Measurements from ENCODE around the gene RCBTB2.
A peak's percentile ranks its signal among the peaks of the same experiment; 100 is the strongest.

The RCBTB2 gene

GRCh38 chr13:48532506-48533499 is at the start of gene RCBTB2 (continued):
- TF ChIP-seq PRDM4 (tag by site-specific recombination; IDR thresholded peaks at IDR 0.05) (peak; percentile 43; the same call in 1 of the 2 replicates), ZNF174 (tag by site-specific recombination; IDR thresholded peaks at IDR 0.05) (no peak), YY1 (tag by site-specific recombination; IDR thresholded peaks at IDR 0.05) (peak; percentile 56; the same call in 1 of the 2 replicates), OSR2 (tag by site-specific recombination; IDR thresholded peaks at IDR 0.05) (no peak), ZNF404 (tag by site-specific recombination; IDR thresholded peaks at IDR 0.05) (no peak), ZSCAN18 (tag by site-specific recombination; IDR thresholded peaks at IDR 0.05) (no peak), ZBTB8A (tag by site-specific recombination; IDR thresholded peaks at IDR 0.05) (peak; percentile 34)

GRCh38 chr13:48582084-48582483 is 49.2 kb upstream of the RCBTB2 start:
- no peaks in the 10 kb centered on the region for H3K9me3 ChIP-seq (ENCODE audit: control insufficient read depth, insufficient read depth, low read depth, low read length)
- CTCF ChIA-PET: interaction anchor here (0.6 to 1.7 kb wide), 3 partner anchors 149 to 897 kb away, joined by 3 to 6 read pairs (median 4); no protein-coding TSS in a partner anchor
- H3K4me1 ChIP-seq (ENCODE audit: control insufficient read depth, insufficient read depth, low read length): no peaks in the 10 kb centered on the region
- POLR2A ChIA-PET: interaction anchor here (0.6 kb wide), 1 partner anchor 384 kb away, joined by 3 read pairs; no protein-coding TSS in a partner anchor
- H3K27ac ChIP-seq (ENCODE audit: extremely low read depth, low read depth, low read length): no peak overlapping the region
- TF ChIP-seq ZNF529 (tag by site-specific recombination; IDR thresholded peaks at IDR 0.05; ENCODE audit: insufficient replicate concordance) (peak; percentile 25), ZNF555 (tag by site-specific recombination; conservative IDR thresholded peaks at IDR 0.05) (no peak)
- H3K36me3 ChIP-seq (ENCODE audit: control insufficient read depth in 2 of 2, insufficient read depth in 1 of 2, low read length in 2 of 2): no peaks in the 10 kb centered on the region
- H3K4me3 ChIP-seq (ENCODE audit: low read depth, low read length): no peak overlapping the region

GRCh38 chr13:48580896-48581295 is 48.0 kb upstream of the RCBTB2 start:
- Histone ChIP-seq H3K36me3 (ENCODE audit: control insufficient read depth in 2 of 2, insufficient read depth in 1 of 2, low read length in 2 of 2) (no peaks in the 10 kb centered on the region), H3K4me1 (ENCODE audit: control insufficient read depth, insufficient read depth, low read length) (no peaks in the 10 kb centered on the region)
- POLR2A ChIA-PET: no interaction called here
- TF ChIP-seq YY2 (tag by site-specific recombination; IDR thresholded peaks at IDR 0.05) (no peak), PRDM2 (tag by site-specific recombination; IDR thresholded peaks at IDR 0.05; ENCODE audit: borderline replicate concordance) (no peak), ZNF292 (tag by site-specific recombination; IDR thresholded peaks at IDR 0.05; ENCODE audit: borderline replicate concordance, low read depth) (no peak), KLF1 (tag by site-specific recombination; IDR thresholded peaks at IDR 0.05) (no peak), FEZF1 (tag by site-specific recombination; IDR thresholded peaks at IDR 0.05) (no peak), ZNF555 (tag by site-specific recombination; conservative IDR thresholded peaks at IDR 0.05) (no peak), ZNF621 (tag by site-specific recombination; IDR thresholded peaks at IDR 0.05) (no peak), ZNF239 (tag by site-specific recombination; IDR thresholded peaks at IDR 0.05) (no peak), PBX3 (CRISPR knock-in tag; IDR thresholded peaks at IDR 0.05) (no peak), ZNF629 (tag by site-specific recombination; IDR thresholded peaks at IDR 0.05) (no peak)

More at GRCh38 chr13:48580896-48581295, 48.0 kb upstream of the RCBTB2 start:
- CTCF ChIA-PET: interaction anchor here (0.6 to 3.2 kb wide), 13 partner anchors 11 to 454 kb away, joined by 3 to 30 read pairs (median 4); no protein-coding TSS in a partner anchor
- H3K9me3 ChIP-seq (ENCODE audit: control insufficient read depth, insufficient read depth, low read depth, low read length): no peaks in the 10 kb centered on the region
- H3K27ac ChIP-seq (ENCODE audit: extremely low read depth, low read depth, low read length): no peak overlapping the region
- H3K4me3 ChIP-seq (ENCODE audit: low read depth, low read length): no peak overlapping the region
